GM12874 (cell line): ENCODE measurements around the gene RPS5.

ENCODE experiments used
- CTCF ChIP-seq: IDR thresholded peaks from 2 replicates; pipeline ENCODE4 v1.5.1; 2011; ENCODE audit warnings: low read depth, mild to moderate bottlenecking, control low read depth, low read length, moderate library complexity; ENCODE audit not compliant: insufficient read depth

Gene RPS5

GRCh38 chr19:58362272-58362994, 24.6 kb upstream of the RPS5 start, which contains the start of gene ZNF497:
Gene ZNF497 (minus strand): TSS chr19:58362751. CDS start chr19:58357635, 5,116 bp downstream.
- no peak for TF ChIP-seq CTCF

- TF ChIP-seq CTCF, result no peak
Observed at GRCh38 chr19:58364146-58364545, 22.9 kb upstream of the RPS5 start.

GRCh38 chr19:58366585-58367430, 20.3 kb upstream of the RPS5 start:
- TF ChIP-seq CTCF, result no peak

GRCh38 chr19:58367698-58368454, 19.2 kb upstream of the RPS5 start:
- no peak for TF ChIP-seq CTCF

GRCh38 chr19:58368561-58369360, 18.3 kb upstream of the RPS5 start:
- no peak for TF ChIP-seq CTCF

GRCh38 chr19:58372311-58373133, 14.5 kb upstream of the RPS5 start:
- no peak for TF ChIP-seq CTCF
